ENCODE results near the gene CETN1.

DNA sequence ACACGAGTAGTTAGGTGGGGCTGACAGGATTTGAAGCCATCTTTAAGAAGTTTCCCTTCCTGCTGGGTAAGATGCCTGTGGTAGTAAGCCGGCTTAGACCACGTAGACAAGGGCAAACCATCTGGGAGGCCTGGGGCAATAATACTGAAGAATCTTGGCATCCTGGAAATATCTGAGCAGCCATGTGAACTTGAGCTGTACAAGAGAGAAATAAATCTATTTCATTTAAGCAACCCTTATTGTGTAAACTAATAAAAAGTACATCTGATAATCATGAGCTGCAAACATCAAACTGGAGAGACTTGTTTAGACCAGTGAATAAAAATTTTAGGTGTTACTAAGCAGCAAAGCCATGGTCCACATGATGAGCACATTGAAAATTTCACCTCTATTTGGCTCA lies 11.4 kb upstream of the CETN1 start:
- TF ChIP-seq SUZ12 (IDR thresholded peaks at IDR 0.05) (no peak), ARNT (IDR thresholded peaks at IDR 0.05) (no peak), TARDBP (IDR thresholded peaks at IDR 0.05) (no peak), LEF1 (IDR thresholded peaks at IDR 0.05; ENCODE audit: borderline replicate concordance) (no peak), HDGF (IDR thresholded peaks at IDR 0.05; ENCODE audit: borderline replicate concordance) (no peak), FOXM1 (IDR thresholded peaks at IDR 0.05; ENCODE audit: borderline replicate concordance) (no peak), FOXA1 (IDR thresholded peaks at IDR 0.05) (no peak)
- TF ChIP-seq, protein P1, sequence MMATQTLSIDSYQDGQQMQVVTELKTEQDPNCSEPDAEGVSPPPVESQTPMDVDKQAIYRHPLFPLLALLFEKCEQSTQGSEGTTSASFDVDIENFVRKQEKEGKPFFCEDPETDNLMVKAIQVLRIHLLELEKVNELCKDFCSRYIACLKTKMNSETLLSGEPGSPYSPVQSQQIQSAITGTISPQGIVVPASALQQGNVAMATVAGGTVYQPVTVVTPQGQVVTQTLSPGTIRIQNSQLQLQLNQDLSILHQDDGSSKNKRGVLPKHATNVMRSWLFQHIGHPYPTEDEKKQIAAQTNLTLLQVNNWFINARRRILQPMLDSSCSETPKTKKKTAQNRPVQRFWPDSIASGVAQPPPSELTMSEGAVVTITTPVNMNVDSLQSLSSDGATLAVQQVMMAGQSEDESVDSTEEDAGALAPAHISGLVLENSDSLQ (IDR thresholded peaks at IDR 0.05) = no peak

Measured in HEK293T (cell line).